ENCODE measurements around the gene PRKAG1.

Gene PRKAG1

GRCh38 chr12:48957141-48958048 is 61.2 kb downstream of the PRKAG1 start, which contains the start of gene ARF3:
Gene ARF3 (minus strand): TSS chr12:48957487. CDS start chr12:48941095, 16,392 bp downstream.
- TF ChIP-seq CTCF (IDR thresholded peaks at IDR 0.05; ENCODE audit: low read depth, low read length): no peak
- DNase-seq (ENCODE audit: extremely low read depth, low read depth): peak; percentile 81

- no peak for TF ChIP-seq CTCF (IDR thresholded peaks at IDR 0.05; ENCODE audit: low read depth, low read length)
- DNase-seq (ENCODE audit: extremely low read depth, low read depth): peak; percentile 87
Measured at GRCh38 chr12:48956279-48957140, 62.1 kb downstream of the PRKAG1 start.

GRCh38 chr12:48954841-48955501 is 63.6 kb downstream of the PRKAG1 start:
- TF ChIP-seq CTCF (IDR thresholded peaks at IDR 0.05; ENCODE audit: low read depth, low read length): no peak
- no peak for DNase-seq (ENCODE audit: extremely low read depth, low read depth)

GRCh38 chr12:48954061-48954460 is 64.5 kb downstream of the PRKAG1 start:
- no peak for TF ChIP-seq CTCF (IDR thresholded peaks at IDR 0.05; ENCODE audit: low read depth, low read length)
- no peak for DNase-seq (ENCODE audit: extremely low read depth, low read depth)

GRCh38 chr12:48952691-48953090 is 65.9 kb downstream of the PRKAG1 start:
- DNase-seq (ENCODE audit: extremely low read depth, low read depth): no peak
- no peak for TF ChIP-seq CTCF (IDR thresholded peaks at IDR 0.05; ENCODE audit: low read depth, low read length)

All from AG09319 (cell line).